GM21515 (cell line): Measurements from ENCODE around the gene ATXN7L2.
"Not testable (repeated sequence)": the region's sequence is repeated elsewhere in the genome, so short reads cannot be mapped to it uniquely, and the experiment has no call there.

ENCODE experiments used
- ATAC-seq: cut with Tn5 transposase; IDR thresholded peaks from one replicate; pipeline ENCODE4 v1.9.1; 2021; ENCODE audit not compliant: unreplicated experiment

Gene ATXN7L2

GRCh38 chr1:109483672-109484518, at the start of gene ATXN7L2:
Gene ATXN7L2 (plus strand): TSS chr1:109483905. CDS start chr1:109483954, 49 bp downstream.
- ATAC-seq, result peak; percentile 75

- no peak for ATAC-seq
These were observed 49.2 kb upstream of the ATXN7L2 start for GRCh38 chr1:109434484-109434883.

- ATAC-seq, result no peak
These were observed 44.9 kb upstream of the ATXN7L2 start for GRCh38 chr1:109438798-109439297.

- ATAC-seq, result no peak
These were observed 42.6 kb upstream of the ATXN7L2 start for GRCh38 chr1:109441069-109441468.

GRCh38 chr1:109443476-109443875, 40.2 kb upstream of the ATXN7L2 start:
- no peak for ATAC-seq

GRCh38 chr1:109444346-109444745, 39.4 kb upstream of the ATXN7L2 start:
- no peak for ATAC-seq

GRCh38 chr1:109445949-109446695, 37.6 kb upstream of the ATXN7L2 start:
- ATAC-seq, result not testable (repeated sequence)

- no peak for ATAC-seq
These were observed 36.2 kb upstream of the ATXN7L2 start for GRCh38 chr1:109447524-109447923.

GRCh38 chr1:109454497-109455133, 29.1 kb upstream of the ATXN7L2 start:
- no peak for ATAC-seq

- no peak for ATAC-seq
These were observed 25.9 kb upstream of the ATXN7L2 start for GRCh38 chr1:109457819-109458218.

GRCh38 chr1:109466125-109466451, 17.6 kb upstream of the ATXN7L2 start:
- no peak for ATAC-seq

GRCh38 chr1:109466452-109467300, 17.0 kb upstream of the ATXN7L2 start, which contains the start of gene SYPL2:
Gene SYPL2 (plus strand): TSS chr1:109466546. CDS start chr1:109466844, 298 bp downstream.
- ATAC-seq, result no peak

- no peak for ATAC-seq
These were observed 16.4 kb upstream of the ATXN7L2 start for GRCh38 chr1:109467301-109467777.

- ATAC-seq, result no peak
These were observed 15.6 kb upstream of the ATXN7L2 start for GRCh38 chr1:109468061-109468460.

- no peak for ATAC-seq
These were observed 14.8 kb upstream of the ATXN7L2 start for GRCh38 chr1:109468903-109469302.

- ATAC-seq, result no peak
These were observed 13.5 kb upstream of the ATXN7L2 start for GRCh38 chr1:109470245-109470644.

- no peak for ATAC-seq
These were observed 10.9 kb upstream of the ATXN7L2 start for GRCh38 chr1:109472779-109473178.

- not testable (repeated sequence) for ATAC-seq
These were observed 10.2 kb upstream of the ATXN7L2 start for GRCh38 chr1:109473284-109474057.

- ATAC-seq, result no peak
These were observed 9.0 kb upstream of the ATXN7L2 start for GRCh38 chr1:109474697-109475096.

- no peak for ATAC-seq
These were observed 8.4 kb upstream of the ATXN7L2 start for GRCh38 chr1:109475261-109475660.
